NCI-H1436 treated with DMSO at 0.1 percent for 48 hours (cell line): ENCODE results near the gene RGR.

Experiments used
- DNase-seq: peaks from one replicate; lab custom pipeline; 2025; lab: John Stamatoyannopoulos, UW

Gene RGR, protein sequence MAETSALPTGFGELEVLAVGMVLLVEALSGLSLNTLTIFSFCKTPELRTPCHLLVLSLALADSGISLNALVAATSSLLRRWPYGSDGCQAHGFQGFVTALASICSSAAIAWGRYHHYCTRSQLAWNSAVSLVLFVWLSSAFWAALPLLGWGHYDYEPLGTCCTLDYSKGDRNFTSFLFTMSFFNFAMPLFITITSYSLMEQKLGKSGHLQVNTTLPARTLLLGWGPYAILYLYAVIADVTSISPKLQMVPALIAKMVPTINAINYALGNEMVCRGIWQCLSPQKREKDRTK

DNA sequence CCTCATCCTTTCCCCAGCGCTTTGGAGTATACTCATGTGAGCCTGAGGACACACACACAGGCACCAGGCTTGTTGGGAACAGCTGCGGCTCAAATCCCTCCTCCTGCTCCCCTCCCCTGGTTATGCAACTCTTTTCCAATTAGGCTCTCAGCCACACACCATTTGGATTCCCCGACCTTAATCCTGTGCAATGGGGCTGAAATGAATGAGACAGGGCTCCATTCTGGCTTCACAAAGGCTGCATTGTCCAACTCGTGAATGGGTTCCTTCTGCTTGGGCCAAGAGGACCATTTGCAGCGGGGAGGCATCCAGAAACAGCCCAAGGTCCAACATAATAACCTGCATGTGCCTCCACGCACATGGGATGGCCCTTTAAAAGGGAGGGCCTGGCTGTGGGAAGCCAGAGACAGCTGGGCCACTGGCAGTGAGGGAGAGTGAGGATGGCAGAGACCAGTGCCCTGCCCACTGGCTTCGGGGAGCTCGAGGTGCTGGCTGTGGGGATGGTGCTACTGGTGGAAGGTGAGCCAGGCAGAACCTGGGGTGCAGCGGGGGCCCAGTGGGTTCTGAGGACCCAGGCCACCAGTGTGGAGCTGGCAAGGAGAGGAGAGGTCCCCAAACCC lies at the start of gene RGR:
Gene RGR (plus strand): TSS at position 403 of the 620 bp plus-strand sequence. CDS start 38 bp downstream, at position 441.
- no peak for DNase-seq

DNA sequence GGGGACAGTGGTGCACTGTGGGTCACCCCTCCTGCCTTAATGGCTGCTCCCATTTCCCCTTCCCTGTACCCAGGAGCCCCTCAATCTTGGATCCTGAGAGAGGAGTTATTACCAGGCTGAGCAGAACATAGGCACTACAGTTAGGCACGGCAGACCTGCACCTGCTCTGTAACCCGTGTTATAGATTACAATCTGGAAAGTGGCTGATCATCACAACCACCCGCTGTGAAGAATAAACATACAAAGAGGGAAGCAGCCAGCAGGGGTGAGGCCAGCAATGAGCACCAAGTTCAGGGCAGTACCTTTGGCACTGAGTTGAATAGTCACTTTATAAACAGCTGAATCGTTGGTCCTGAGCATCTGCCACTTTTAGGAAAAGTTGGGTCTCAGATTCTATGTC lies 48.8 kb upstream of the RGR start:
- no peak for DNase-seq

DNA sequence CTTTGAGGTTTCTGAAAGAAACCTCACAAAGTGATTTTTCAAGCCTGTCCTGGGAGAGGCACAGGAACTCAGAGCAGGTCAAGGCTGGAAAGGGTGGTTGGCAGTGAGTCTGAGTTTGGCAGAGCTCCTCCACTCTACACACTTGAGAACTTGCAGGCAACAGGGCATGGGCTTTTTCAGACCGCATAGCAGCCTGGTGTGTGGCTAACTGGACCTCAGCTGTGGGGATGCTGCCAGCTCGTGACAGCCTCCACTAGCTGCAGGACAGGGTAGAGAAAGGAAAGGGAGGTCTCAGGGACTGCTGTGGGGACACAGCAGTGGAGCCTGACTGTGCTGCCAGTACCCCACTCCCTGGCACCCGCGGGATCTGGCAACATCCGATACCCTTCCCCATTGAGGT lies 47.9 kb upstream of the RGR start:
- no peak for DNase-seq

DNA sequence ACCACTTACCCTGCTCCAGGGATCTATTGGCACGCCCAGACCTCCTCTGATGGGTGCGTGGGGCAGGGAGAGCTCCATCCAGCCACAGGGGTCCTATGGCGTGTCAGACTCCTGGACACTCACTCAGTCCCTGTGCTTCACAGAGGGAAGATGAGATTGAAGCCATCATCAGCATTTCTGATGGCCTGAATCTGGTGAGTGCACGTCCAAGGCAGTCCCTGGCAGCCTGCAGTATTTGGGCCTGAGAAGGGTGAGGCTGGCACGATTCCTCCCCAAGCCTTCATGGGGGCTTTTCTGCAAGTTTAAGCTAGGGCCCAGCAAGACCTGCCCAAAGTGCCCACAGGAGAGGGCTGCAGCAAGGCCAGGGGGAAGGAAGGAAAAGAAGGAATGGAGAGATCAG lies 47.2 kb upstream of the RGR start:
- DNase-seq: no peak

DNA sequence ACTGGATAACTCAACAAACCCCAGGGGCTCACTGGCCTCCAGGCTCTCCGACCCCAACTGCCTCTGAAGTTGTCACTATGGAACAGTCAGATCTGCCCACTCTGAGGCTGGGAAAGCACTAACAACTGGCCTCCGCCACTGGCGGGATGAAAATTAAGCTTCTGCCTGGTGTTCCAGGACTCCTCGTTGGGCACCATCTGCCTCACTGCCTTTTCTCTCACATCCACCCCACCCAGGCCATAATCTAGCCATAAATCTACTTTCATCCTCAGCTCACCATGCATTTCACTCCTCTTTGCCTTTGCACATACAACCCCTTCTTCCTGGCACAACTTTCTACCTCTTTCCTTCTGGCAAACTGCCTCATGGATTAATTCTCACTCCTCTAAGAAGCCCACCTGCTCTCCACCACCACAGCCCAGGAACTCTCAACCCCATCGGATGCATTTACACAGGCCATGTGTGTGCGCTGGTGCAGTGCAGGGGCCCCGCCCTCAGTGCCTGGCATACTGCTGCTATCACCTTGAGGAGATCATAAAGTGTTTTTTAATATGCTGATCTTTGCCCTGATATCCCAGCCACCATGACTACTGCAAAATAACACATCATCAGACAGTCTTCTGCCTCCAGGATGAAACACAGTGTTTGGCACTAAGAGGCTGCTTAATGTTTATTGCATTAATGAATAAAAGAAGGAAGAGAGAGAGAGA lies 46.5 kb upstream of the RGR start:
- DNase-seq: no peak

DNA sequence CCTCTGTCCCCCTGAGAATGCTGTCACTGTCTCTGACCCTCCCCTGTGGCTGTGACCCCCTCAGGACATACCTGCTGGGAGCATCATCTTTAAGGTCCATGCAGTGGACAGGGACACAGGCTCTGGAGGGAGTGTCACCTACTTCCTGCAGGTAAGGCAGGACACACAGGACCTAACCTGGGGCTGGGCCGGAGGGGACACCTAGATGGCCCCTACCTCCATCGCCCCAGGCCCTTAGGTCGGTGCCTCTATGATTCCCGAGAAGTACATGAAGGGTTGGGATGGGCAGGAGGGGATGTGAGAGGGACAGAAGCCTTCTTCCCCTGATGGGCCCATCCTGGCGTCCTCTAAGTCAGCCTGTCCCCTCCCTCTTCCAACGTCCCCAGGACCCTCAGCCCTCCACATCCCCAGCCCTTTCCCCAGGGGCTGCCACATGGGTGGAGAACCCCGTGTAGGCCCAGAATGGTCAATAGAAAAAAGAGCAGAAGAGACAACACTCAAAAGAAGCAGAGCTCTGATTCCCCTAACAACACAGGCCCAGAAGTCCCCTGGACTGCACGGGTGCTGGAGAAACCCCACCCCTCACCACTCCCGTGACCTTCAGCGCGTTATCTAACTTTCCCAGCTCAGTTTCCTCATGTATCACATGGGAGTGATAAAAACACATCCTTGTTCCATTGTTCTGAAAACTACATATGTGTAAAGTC lies 44.2 kb upstream of the RGR start:
- no peak for DNase-seq

DNA sequence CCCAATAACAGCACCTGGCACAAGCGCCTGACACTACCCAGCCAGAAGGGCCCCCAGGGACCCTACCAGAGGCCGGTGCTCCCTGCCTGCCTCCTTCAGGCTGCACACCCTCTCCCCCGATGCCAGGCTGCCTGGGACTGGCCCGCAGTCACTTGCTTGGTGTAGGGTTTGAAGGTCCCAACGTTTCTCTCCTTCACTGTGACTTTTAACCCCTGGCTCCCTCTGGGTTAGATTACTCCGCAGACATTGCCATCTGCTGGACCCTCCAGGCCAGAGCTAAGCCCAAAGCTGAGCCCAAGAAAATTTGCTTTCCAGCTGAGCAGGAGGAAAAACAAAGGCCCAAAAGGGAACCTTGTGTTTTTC lies 43.6 kb upstream of the RGR start:
- DNase-seq: no peak

DNA sequence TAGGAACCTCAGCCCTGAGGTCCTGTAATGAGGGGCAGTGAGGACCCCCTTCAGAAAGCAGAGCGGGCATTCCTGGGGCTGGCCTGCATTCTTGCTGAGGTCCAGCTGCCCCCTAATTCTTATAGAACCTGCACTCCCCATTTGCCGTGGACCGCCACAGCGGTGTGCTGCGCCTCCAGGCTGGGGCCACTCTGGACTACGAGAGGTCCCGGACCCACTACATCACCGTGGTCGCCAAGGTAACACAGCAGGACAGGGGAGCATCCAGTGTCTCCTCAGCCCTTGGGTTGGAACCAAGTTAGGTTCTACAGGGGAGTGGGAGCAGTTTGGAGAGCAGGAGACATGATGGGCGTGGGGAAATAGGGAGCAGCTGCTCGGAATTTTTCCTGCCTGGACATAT lies 43.2 kb upstream of the RGR start:
- no peak for DNase-seq

DNA sequence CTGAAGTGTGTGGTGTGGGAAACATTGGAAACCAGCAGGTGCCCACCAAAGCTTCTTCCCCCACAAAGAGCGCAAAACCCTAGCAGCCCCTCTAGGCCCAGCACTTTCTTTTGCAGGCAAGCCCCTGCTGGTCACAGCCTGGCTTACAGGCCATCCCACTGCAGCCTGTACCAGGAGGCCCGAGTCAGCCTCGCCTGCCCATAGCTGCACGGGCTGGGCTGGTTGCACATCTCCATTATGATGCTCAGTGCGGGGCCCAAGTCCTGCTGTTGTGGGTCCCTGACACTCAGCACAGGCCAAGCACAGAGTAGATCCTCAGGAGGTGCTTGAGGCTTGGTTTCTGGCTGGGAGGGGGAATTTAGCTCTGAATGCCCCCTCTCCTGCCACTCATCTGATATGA lies 42.5 kb upstream of the RGR start:
- no peak for DNase-seq

DNA sequence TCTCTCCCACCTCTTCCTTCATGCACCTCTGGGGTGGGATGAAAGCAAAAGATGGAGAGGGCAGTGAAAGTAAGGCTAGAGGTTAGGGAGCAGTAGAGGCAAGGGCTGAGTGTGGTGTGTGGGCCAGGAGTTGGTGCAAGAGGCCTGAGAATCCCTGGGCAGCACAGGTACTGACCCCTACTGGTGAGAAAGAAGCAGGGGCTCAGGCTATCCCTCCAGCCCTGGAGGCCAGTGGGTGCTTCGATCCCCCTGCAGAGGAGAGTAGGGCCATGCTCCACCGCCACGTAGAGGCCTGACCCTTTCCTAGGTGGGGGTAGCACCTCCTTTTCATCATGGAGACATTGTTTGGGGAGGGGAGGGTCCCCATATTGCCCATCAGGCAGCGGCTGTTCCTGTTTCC lies 40.7 kb upstream of the RGR start:
- DNase-seq: no peak

DNA sequence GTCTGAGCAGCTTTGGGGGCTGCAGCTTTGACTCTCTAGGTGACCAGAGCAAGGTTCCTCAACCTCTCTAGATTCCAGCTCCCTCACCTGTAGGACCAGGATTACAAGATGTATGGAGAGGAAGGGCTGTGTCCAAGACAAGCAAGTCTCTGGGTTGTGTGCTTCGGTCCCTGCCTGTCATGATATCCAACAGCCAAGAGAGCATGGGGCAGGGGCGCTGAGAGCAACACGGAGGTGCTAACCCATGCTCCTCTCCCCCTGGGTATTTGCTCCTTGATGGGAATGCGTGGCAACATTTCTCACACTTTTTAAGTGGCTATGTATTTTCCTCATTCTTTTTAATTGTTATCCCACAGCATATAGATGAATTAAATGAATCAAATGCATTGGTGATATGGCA lies 40.2 kb upstream of the RGR start:
- DNase-seq: no peak

DNA sequence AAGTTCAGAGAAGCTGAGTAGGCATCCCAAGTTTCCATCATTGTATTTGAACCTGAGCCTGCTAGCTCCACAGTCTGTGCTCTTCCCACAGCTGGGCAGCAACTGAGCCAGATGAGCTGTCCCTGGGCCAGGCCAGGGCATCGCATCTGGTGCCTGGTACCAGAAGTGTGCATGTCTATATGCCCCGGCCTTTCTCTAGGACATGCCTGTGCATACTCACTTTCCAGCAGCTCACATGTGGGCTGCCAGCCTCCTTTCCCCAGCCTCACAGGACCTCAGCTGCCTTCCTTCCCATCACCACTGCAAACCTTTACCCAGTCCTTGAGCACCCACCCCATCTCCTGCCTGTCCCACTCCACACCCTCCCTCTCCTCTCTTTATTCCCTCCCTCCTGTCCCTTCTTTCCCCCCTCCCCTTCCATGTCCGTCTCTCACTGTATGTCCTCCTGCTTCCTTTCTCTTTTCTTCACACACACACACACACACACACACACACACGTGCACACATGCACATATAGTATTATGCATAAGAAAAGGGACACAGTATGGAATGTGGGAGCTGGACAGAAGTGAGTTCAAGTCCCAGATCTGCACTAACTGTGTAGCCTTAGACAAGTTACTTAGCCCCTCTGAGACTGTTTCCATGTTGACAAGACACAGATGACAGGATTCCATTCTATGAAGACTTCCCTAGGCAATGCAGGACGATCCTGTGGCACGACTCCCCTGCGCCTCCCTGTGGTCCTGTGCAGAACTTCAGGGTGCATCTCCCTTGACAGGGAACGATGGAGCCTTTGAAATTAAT lies 39.6 kb upstream of the RGR start:
- DNase-seq: no peak

DNA sequence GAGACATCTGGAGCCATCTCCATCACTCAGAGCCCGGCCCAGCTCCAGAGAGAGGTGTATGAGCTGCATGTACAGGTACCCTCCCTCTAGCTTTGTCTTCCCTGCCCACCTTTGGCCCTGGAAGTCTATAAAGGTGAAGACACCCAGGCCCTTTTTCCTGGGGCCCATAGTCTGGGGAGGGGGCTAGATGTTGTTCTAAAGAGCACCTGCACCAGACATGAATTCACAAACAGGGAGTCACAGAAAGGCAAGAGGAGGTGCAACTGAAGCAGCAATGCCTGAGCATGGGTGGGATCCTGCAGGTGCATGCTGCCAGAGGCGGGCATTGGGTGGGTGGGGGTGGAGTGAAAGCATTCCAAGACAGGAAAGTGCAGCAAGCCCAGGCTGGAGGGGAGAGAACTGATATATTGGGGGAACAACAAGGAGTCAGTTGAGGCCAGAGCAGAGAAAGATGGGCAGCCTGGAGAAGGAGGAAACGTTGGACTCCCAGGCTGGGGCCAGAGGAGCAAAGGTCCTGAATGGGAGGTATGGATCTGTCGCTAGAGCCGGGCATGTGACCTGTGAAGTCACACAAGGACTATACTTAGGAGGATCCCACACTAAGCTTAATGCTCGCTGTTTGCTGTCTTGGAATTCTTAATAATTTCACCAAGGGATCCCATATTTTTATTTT lies 38.9 kb upstream of the RGR start:
- DNase-seq: no peak

DNA sequence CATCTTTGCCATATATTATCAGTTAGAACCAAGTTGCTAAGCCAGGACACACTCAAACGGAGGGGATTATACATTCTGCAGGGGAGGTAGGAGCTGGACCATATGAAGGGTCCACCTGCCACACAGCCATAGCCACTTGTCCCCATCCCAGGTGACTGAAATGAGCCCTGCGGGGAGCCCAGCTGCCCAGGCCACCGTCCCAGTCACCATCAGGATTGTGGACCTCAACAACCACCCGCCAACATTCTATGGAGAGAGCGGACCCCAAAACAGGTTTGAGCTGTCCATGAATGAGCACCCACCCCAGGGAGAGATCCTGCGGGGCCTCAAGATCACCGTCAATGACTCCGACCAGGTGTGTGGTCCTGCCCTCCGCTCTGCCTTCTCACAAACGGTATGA lies 36.8 kb upstream of the RGR start:
- DNase-seq: no peak

DNA sequence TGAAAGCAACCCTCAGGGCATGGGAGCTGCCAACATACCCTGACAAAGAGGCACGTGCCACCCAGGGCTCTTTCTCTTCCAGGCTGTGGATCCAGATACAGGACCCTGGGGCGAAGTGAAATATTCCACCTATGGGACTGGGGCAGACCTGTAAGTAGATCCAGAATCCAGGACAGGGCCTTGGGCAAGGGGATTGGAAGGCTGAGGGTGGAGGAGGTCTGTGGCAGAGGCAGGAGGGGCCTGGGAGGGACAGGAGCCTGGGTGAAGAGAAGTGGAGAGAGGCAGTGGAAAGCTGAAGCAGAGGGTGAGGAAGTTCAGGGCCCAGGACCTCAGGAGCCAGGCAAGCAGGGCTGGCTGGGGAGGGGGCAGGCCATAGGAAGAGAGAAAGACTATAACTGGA lies 33.3 kb upstream of the RGR start:
- DNase-seq: no peak

DNA sequence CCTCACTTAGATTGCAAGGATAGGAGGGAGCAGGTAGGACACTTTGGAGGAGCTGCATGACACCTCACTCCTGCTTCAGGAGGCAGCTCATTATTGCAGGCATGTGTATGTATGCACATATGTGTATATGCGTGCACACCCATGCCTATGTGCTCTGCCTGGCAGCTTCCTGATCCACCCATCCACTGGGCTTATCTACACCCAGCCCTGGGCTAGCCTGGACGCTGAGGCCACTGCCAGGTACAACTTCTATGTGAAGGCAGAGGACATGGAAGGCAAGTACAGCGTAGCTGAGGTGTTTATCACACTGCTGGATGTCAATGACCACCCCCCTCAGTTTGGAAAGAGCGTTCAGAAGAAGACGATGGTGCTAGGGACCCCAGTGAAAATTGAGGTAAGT lies 32.8 kb upstream of the RGR start:
- no peak for DNase-seq

DNA sequence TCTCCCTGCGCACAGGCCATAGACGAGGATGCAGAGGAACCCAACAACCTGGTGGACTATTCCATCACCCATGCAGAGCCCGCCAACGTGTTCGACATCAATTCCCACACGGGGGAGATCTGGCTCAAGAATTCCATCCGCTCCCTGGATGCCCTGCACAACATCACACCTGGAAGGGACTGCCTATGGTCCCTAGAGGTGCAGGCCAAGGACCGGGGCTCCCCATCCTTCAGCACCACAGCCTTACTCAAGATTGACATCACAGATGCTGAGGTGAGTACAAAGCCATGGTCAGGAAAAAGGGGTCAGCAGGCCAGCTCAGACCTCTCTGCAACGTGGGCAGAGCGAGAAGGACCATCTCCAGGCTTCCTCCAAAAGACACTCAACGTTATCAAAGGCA lies 31.8 kb upstream of the RGR start:
- DNase-seq: no peak

DNA sequence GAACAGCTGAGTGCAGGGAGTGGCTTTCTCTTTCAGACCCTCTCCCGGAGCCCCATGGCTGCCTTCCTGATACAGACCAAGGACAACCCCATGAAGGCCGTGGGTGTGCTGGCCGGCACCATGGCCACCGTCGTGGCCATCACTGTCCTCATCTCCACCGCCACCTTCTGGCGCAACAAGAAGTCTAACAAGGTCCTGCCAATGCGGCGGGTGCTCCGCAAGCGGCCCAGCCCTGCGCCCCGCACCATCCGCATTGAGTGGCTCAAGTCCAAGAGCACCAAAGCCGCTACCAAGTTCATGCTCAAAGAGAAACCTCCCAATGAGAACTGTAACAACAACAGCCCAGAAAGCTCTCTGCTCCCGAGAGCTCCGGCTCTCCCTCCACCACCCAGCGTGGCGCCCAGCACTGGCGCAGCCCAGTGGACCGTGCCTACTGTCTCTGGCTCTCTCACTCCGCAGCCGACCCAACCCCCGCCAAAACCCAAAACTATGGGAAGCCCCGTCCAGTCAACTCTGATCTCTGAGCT lies 30.7 kb upstream of the RGR start:
- no peak for DNase-seq

DNA sequence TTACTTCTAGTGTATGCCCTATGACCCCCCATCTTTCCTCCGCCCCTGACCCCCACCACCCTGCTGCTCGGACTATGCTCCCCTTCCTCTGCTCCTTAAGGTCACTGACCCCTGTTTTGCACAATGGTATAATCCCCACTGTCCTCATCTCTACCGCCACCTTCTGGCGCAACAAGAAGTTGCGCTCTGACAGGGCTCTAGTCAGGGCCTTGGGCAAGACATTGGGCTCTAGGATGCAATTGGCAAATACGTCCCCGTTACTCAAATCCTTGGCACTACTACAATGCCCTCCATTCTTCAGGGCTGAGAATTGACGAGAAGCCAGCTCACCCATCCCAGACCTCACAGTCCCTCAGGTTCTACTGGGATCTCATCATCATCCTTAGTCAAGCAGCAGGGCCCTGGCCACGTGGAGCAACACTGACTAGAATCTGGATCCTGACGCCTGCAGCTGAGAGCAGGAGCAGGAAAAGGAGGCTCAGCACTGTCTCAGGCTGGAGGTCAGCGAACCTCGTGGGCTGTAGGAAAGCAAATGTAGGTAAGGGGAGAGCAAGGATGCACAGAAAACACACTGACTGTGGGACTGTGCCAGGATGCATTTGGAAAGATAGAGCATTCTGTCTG lies 30.1 kb upstream of the RGR start:
- no peak for DNase-seq

DNA sequence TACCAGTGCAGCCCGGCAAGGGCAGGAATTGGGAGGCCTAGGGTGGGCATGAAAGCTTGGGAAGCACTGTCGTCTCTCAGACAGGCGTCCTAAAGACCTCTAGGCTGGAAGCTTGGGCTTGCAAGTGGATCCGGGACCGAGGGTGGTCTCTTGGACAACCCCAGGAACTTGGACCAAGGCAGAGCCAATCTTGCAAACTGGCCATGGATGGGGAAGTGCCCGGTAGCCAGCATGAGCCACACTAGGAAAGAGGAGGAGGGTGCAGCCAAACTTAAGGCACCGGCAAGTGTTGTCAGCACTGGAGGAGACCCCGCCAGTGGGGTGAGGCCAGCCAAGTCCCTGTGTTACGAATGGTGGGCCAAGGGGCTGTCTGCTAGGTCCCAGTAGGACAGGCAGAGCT lies 28.0 kb upstream of the RGR start:
- DNase-seq: no peak

DNA sequence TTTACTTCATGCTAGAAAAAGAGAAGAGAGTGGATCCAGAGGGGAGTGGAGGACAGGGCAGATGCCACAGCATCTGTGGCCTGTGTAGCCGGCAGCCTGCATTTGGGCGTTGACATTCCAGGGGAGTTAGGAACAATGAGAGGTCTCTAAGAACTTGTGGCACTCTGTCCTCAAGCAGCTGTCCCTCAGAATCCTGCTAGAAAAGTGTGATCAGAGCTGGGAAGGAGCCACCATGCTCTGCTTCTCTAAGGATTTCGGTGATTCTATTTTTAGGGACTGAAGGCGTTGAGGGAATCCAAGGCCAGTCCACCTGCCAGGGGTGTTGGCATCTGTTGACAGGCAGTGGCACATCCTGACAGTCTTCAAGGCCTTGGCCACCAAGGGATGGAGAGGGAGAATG lies 27.1 kb upstream of the RGR start:
- DNase-seq: no peak
